ENCODE data around the gene SLC38A5. TPM values are rescaled to one million over a fixed set of nuclear protein-coding genes. Genes with fewer than 3 reads are reported as not detected.

Gene SLC38A5
- 21.9 and 54.9 TPM in 2 replicates for total RNA-seq (ENCODE audit: low replicate concordance)

DNA sequence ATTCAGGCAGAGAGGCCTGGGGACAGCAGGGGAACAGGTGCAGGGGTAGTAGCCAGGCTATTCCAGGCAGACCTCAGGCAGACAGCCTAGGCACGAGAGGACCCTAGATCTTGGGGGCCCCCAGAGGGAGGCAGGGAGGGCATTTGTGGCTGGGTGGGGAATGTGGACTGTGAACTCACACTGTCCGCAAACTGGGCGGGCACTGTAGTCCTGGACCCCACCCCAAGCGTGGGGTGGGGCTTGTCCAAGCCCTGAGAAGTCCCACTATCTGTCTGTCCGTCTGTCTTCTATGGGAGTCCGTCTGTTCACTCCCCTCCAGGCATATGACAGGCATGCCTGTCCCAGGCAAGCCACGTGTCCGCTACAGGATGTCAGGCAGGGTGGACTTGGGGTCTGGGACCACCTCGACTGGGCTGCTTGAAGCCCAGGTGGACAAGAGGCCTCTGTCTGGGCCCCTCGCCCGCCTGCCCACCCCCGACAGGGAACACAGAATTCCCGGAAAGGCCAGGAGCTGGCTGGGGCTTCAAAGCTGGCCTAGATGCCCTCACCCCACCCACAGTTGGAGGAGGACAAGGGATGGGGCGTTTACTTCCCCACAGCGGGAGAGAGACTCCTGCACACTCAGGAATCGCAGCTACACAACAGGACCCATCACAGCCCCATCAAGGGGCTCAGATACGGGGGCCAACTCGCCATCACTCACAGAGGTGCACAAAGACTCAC is at the start of gene SLC38A5:
Gene SLC38A5, minus strand, starts transcription at position 151 of the 723 bp plus-strand sequence. CDS start 2,336 bp downstream, outside the sequence.

DNA sequence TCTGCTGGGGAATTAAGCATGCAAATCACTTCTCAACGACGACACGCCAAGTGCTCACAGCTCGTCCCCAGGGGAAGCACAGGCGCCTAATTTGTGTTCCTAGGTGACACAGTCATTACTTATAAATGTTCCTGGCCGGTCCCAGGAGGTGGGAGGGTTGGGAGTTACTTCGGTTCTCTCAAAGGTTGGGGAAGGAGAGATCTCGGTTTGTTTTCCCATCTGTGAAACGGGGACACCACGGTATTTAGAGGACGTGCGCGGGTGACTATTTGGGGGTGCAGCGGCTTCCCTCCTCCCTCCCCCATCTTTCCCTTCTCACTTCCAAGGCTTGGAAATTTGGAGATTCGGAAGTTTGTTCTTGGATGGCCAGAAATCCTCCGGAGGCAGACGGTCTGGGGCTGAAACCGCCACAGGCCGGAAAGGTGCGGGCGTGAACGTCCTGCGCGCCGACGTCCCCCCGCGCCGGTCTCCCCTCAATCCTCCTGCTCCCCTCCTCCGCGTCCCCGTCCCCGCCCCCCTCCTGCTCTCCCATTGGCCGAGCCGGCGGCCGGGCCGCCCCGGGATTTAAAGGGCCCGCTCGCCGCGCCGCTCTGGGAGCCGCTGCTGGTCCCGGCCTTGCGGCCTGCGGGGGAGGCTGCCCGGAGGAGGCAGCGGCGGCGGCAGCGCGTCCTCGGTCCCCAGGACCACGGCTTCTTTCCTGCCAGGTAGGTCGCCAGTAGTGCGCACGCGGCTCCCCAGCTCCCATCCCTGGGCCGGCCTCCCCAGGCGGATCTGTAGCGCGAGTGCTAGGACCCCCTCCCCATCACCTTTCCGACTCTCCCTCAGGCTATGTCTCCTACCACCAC is 38.6 kb upstream of the SLC38A5 start, which contains the start of gene PORCN:
Gene PORCN, plus strand, starts transcription at position 593 of the 845 bp plus-strand sequence. CDS start 829 bp downstream, outside the sequence.

DNA sequence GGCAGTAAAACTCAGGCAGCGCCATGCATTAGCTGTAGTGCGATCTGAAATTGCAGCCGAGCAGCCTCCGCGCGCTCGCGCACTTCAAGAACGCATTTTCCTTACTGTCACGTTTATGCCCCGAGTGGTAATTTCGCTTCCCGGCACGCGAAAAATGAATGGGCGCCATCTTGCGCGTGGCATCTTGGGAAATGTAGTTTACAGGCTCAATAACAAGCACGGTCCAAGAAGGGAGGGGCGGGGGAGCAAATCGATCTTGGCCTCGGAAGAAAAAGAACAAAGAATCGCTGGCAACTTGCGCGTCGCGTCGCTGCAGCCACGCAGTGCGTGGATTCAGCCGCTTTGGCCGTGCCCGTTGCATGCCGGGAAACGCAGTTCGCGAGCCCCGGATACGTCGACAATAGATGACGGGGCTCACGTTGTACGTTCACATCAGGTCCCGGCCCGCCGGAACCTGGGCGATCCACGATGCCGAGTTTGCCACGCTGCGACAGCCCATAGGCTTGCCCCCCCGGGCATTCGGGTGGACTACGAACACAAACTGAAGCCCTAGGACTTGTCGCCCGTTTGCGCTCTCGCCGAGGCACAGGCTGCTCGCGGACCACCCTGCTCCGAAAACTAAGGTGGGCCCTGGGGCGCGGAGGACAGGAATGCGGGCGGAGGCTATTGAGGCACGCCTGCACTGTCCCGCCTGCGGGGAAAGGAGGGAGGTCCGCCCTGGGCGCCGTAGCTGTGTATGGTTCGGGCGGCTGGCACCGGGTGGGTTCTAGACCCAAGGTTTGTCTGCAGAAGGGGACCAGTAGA is 5.9 kb upstream of the SLC38A5 start, which contains the start of gene FTSJ1:
Gene FTSJ1, plus strand, starts transcription at position 426 of the 804 bp plus-strand sequence. CDS start 1,849 bp downstream, outside the sequence.

GRCh38 chrX:48411860-48412259 is 58.2 kb downstream of the SLC38A5 start, which contains the start of gene SSX4B:
Gene SSX4B (minus strand): TSS chrX:48411960. CDS start chrX:48411372, 588 bp downstream.

Other genes with a start within 250 kb of the SLC38A5 start
- not detected in 2 replicates for gene SSX1, start 214.9 kb downstream of the SLC38A5 start, total RNA-seq (ENCODE audit: low replicate concordance)
- not detected in 2 replicates for gene SSX3, start 113.6 kb downstream of the SLC38A5 start, total RNA-seq (ENCODE audit: low replicate concordance)
- gene SSX4, start 86.7 kb downstream of the SLC38A5 start, total RNA-seq (ENCODE audit: low replicate concordance) = not detected in 2 replicates
- gene SSX4B, start 58.3 kb downstream of the SLC38A5 start, total RNA-seq (ENCODE audit: low replicate concordance) = not detected in 2 replicates
- gene FTSJ1, start 5.9 kb upstream of the SLC38A5 start, total RNA-seq (ENCODE audit: low replicate concordance) = 27.4 and 56.0 TPM in 2 replicates
- gene PORCN, start 38.7 kb upstream of the SLC38A5 start, total RNA-seq (ENCODE audit: low replicate concordance) = 9.8 and 17.6 TPM in 2 replicates
- 45.9 and 78.8 TPM in 2 replicates for gene EBP, start 51.5 kb upstream of the SLC38A5 start, total RNA-seq (ENCODE audit: low replicate concordance)
- gene TBC1D25, start 69.5 kb upstream of the SLC38A5 start, total RNA-seq (ENCODE audit: low replicate concordance) = 5.3 and 6.2 TPM in 2 replicates
- gene RBM3, start 104.2 kb upstream of the SLC38A5 start, total RNA-seq (ENCODE audit: low replicate concordance) = 56.9 and 302 TPM in 2 replicates
- 170 and 335 TPM in 2 replicates for gene WDR13, start 127.2 kb upstream of the SLC38A5 start, total RNA-seq (ENCODE audit: low replicate concordance)
- 0.23 TPM in 1 of 2 replicates, not detected in the other for gene WAS, start 213.5 kb upstream of the SLC38A5 start, total RNA-seq (ENCODE audit: low replicate concordance)
- 0.59 and 2.5 TPM in 2 replicates for gene SUV39H1, start 226.5 kb upstream of the SLC38A5 start, total RNA-seq (ENCODE audit: low replicate concordance)

All from smooth muscle cell of the coronary artery (primary cell).